GM15510 (cell line): ENCODE measurements around the gene TOP1.

ENCODE experiments used
- POLR2A ChIP-seq: IDR thresholded peaks from 3 replicates; pipeline ENCODE4 v1.6.1; 2011; ENCODE audit warnings: borderline replicate concordance; ENCODE audit not compliant: insufficient read length; ENCODE audit errors: extremely low read depth

The TOP1 gene

GRCh38 chr20:41173161-41173721, 144.6 kb downstream of the TOP1 start:
- no peak for TF ChIP-seq POLR2A

GRCh38 chr20:41173791-41174341, 145.2 kb downstream of the TOP1 start:
- no peak for TF ChIP-seq POLR2A
